HAP-1 (cell line): ENCODE results near the gene PALLD.

ENCODE experiments used
- DNase-seq, 2 experiments: peaks; one replicate each; pipeline ENCODE4 v3.0.0-alpha.2; 2016 to 2020; ENCODE audit warnings: low spot score in 2 of 2
- H3K27me3 ChIP-seq: fragments of 250-450 bp; sonication (Bioruptor Pico); 2 replicates; pipeline ENCODE4 v1.5.1; 2020; ENCODE audit warnings: low read depth, mild to moderate bottlenecking, moderate library complexity
- H3K36me3 ChIP-seq: fragments of 250-450 bp; sonication (Bioruptor Pico); replicated peaks from 2 replicates; pipeline ENCODE4 v1.5.1; 2020; ENCODE audit warnings: mild to moderate bottlenecking
- H3K4me1 ChIP-seq: fragments of 250-450 bp; sonication (Bioruptor Pico); 2 replicates; pipeline ENCODE4 v1.5.1; 2020; ENCODE audit warnings: mild to moderate bottlenecking
- H3K4me3 ChIP-seq: fragments of 250-450 bp; sonication (Bioruptor Pico); 2 replicates; pipeline ENCODE4 v1.5.1; 2020; ENCODE audit warnings: mild to moderate bottlenecking, moderate library complexity
- H3K9me3 ChIP-seq: fragments of 250-450 bp; sonication (Bioruptor Pico); 2 replicates; pipeline ENCODE4 v1.5.1; 2020; ENCODE audit warnings: mild to moderate bottlenecking, moderate library complexity
- in situ Hi-C: fragments of 300-500 bp; cut with MboI; formaldehyde crosslinking; loops from 3 replicates; pipeline ENCODE4 v1.14.3; 2020; ENCODE audit warnings: low sequenced_read_pairs, inconsistent platforms, mixed read lengths

The PALLD gene

GRCh38 chr4:168607215-168607614, 110.4 kb downstream of the PALLD start:
- in situ Hi-C loops: no loop called here
- DNase-seq: no peak
- H3K9me3 ChIP-seq: no peaks in the 10 kb centered on the region
- H3K36me3 ChIP-seq: no peaks in the 10 kb centered on the region
- no peaks in the 10 kb centered on the region for H3K27me3 ChIP-seq
- H3K4me3 ChIP-seq: no peak overlapping the region
- peaks cover 31% of the 10 kb centered on the region for H3K4me1 ChIP-seq

GRCh38 chr4:168608771-168609170, 111.9 kb downstream of the PALLD start:
- in situ Hi-C loops: no loop called here
- H3K4me1 ChIP-seq: peaks cover 30% of the 10 kb centered on the region

GRCh38 chr4:168609369-168609768, 112.5 kb downstream of the PALLD start:
- no peaks in the 10 kb centered on the region for H3K9me3 ChIP-seq
- H3K36me3 ChIP-seq: no peaks in the 10 kb centered on the region
- H3K27me3 ChIP-seq: no peaks in the 10 kb centered on the region
- H3K4me1 ChIP-seq: peaks cover 26% of the 10 kb centered on the region
- no peak overlapping the region for H3K4me3 ChIP-seq
- no peak for DNase-seq
- in situ Hi-C loops: no loop called here

More at GRCh38 chr4:168608771-168609170, 111.9 kb downstream of the PALLD start:
- DNase-seq: no peak
- H3K9me3 ChIP-seq: no peaks in the 10 kb centered on the region
- no peaks in the 10 kb centered on the region for H3K36me3 ChIP-seq
- H3K4me3 ChIP-seq: no peak overlapping the region
- H3K27me3 ChIP-seq: no peaks in the 10 kb centered on the region

- Histone ChIP-seq H3K4me3 (no peak overlapping the region), H3K4me1 (peaks cover 26% of the 10 kb centered on the region), H3K36me3 (no peaks in the 10 kb centered on the region), H3K27me3 (no peaks in the 10 kb centered on the region), H3K9me3 (no peaks in the 10 kb centered on the region)
- in situ Hi-C loops: no loop called here
- DNase-seq: no peak
Measured at GRCh38 chr4:168610911-168611530, 114.2 kb downstream of the PALLD start.

- no peaks in the 10 kb centered on the region for H3K9me3 ChIP-seq
- no peaks in the 10 kb centered on the region for H3K36me3 ChIP-seq
- no peak for DNase-seq
- in situ Hi-C loops: no loop called here
- H3K4me1 ChIP-seq: peaks cover 25% of the 10 kb centered on the region
- no peak overlapping the region for H3K4me3 ChIP-seq
- no peaks in the 10 kb centered on the region for H3K27me3 ChIP-seq
Measured at GRCh38 chr4:168612450-168613135, 115.7 kb downstream of the PALLD start.

- H3K36me3 ChIP-seq: no peaks in the 10 kb centered on the region
- no peak overlapping the region for H3K4me3 ChIP-seq
- H3K9me3 ChIP-seq: no peaks in the 10 kb centered on the region
- in situ Hi-C loops: no loop called here
- no peaks in the 10 kb centered on the region for H3K27me3 ChIP-seq
- no peak for DNase-seq
- peaks cover 22% of the 10 kb centered on the region for H3K4me1 ChIP-seq
Measured at GRCh38 chr4:168613869-168614268, 117.0 kb downstream of the PALLD start.

GRCh38 chr4:168614281-168615057, 117.6 kb downstream of the PALLD start:
- Histone ChIP-seq H3K9me3 (no peaks in the 10 kb centered on the region), H3K4me3 (no peak overlapping the region), H3K4me1 (peaks cover 22% of the 10 kb centered on the region), H3K27me3 (no peaks in the 10 kb centered on the region), H3K36me3 (no peaks in the 10 kb centered on the region)
- peak in 1 of 2 experiments; percentile 36 for DNase-seq
- in situ Hi-C loops: no loop called here

GRCh38 chr4:168615294-168616065, 118.6 kb downstream of the PALLD start:
- no peaks in the 10 kb centered on the region for H3K9me3 ChIP-seq
- DNase-seq: peak; percentile 68 to 89
- no peaks in the 10 kb centered on the region for H3K27me3 ChIP-seq
- in situ Hi-C loops: no loop called here
- H3K4me3 ChIP-seq: no peak overlapping the region
- H3K36me3 ChIP-seq: no peaks in the 10 kb centered on the region
- H3K4me1 ChIP-seq: peaks cover 22% of the 10 kb centered on the region

- in situ Hi-C loops: no loop called here
Measured at GRCh38 chr4:168618577-168619265, 121.9 kb downstream of the PALLD start.

GRCh38 chr4:168619266-168619631, 122.4 kb downstream of the PALLD start:
- no peak for DNase-seq
- no peak overlapping the region for H3K4me3 ChIP-seq
- H3K36me3 ChIP-seq: no peaks in the 10 kb centered on the region
- no peaks in the 10 kb centered on the region for H3K27me3 ChIP-seq
- no peaks in the 10 kb centered on the region for H3K9me3 ChIP-seq
- in situ Hi-C loops: no loop called here
- H3K4me1 ChIP-seq: peaks cover 35% of the 10 kb centered on the region

More at GRCh38 chr4:168618577-168619265, 121.9 kb downstream of the PALLD start:
- DNase-seq: no peak
- H3K36me3 ChIP-seq: no peaks in the 10 kb centered on the region
- no peak overlapping the region for H3K4me3 ChIP-seq
- H3K27me3 ChIP-seq: no peaks in the 10 kb centered on the region
- no peaks in the 10 kb centered on the region for H3K9me3 ChIP-seq
- H3K4me1 ChIP-seq: peaks cover 35% of the 10 kb centered on the region

GRCh38 chr4:168621806-168622589, 125.1 kb downstream of the PALLD start:
- DNase-seq: no peak
- H3K4me1 ChIP-seq: peaks cover 13% of the 10 kb centered on the region
- H3K36me3 ChIP-seq: no peaks in the 10 kb centered on the region
- H3K27me3 ChIP-seq: no peaks in the 10 kb centered on the region
- H3K4me3 ChIP-seq: no peak overlapping the region
- in situ Hi-C loops: no loop called here
- H3K9me3 ChIP-seq: no peaks in the 10 kb centered on the region

GRCh38 chr4:168622600-168622999, 125.7 kb downstream of the PALLD start:
- in situ Hi-C loops: no loop called here
- Histone ChIP-seq H3K4me1 (peaks cover 13% of the 10 kb centered on the region), H3K9me3 (no peaks in the 10 kb centered on the region), H3K27me3 (no peaks in the 10 kb centered on the region), H3K4me3 (no peak overlapping the region), H3K36me3 (no peaks in the 10 kb centered on the region)
- DNase-seq: peak; percentile 52 to 74
